ENCODE measurements around the gene LCN15. TPM values are rescaled to one million over a fixed set of nuclear protein-coding genes. Genes with fewer than 3 reads are reported as not detected.

Gene LCN15
- total and polyA plus RNA-seq, 7 donors: 0.70 to 9.0 (median 6.6) TPM; not detected in 4

DNA sequence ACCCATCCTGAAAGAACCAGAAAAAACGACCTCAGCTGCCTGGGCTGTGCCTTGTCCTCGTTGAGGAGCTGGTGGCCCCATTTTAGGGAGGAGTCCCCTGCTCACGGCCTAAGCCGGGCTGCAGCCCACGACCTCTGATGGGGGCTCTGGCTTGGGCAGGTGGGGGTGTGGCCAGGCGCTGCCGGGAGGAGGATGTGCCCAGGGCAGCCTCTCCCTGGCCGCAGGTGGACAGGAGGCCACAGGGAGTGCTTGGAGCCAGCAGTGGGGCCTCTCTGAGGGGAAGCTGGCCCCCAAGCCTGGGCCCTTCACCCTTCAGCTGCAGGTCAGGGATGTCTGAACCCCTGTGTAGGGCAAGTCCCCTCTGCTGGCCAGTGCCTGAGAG is 49.4 kb downstream of the LCN15 start:
- Histone ChIP-seq H3K9me3 (no peaks in the 10 kb centered on the region), H3K27ac (peak overlapping the region; percentile 3 to 62 (median 28)), H3K27me3 (peaks cover 0 to 20% (median 20%) of the 10 kb centered on the region in 3 donors), H3K36me3 (no peaks in the 10 kb centered on the region), H3K4me3 (no peak overlapping the region), H3K4me1 (peaks cover 0 to 32% (median 26%) of the 10 kb centered on the region in 4 donors)
- no peak for DNase-seq
- WGBS, 2 donors: 24 to 52% methylated on average over 8 of the region's 8 CpGs
- TF ChIP-seq, protein P1, sequence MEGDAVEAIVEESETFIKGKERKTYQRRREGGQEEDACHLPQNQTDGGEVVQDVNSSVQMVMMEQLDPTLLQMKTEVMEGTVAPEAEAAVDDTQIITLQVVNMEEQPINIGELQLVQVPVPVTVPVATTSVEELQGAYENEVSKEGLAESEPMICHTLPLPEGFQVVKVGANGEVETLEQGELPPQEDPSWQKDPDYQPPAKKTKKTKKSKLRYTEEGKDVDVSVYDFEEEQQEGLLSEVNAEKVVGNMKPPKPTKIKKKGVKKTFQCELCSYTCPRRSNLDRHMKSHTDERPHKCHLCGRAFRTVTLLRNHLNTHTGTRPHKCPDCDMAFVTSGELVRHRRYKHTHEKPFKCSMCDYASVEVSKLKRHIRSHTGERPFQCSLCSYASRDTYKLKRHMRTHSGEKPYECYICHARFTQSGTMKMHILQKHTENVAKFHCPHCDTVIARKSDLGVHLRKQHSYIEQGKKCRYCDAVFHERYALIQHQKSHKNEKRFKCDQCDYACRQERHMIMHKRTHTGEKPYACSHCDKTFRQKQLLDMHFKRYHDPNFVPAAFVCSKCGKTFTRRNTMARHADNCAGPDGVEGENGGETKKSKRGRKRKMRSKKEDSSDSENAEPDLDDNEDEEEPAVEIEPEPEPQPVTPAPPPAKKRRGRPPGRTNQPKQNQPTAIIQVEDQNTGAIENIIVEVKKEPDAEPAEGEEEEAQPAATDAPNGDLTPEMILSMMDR (IDR thresholded peaks at IDR 0.05): no peak
- TF ChIP-seq POLR2AphosphoS5 (IDR thresholded peaks at IDR 0.05) (no peak), EP300 (IDR thresholded peaks at IDR 0.05) (no peak), POLR2A (IDR thresholded peaks at IDR 0.05) (no peak)
- intact Hi-C loops (cut with DNase I): no loop called here

DNA sequence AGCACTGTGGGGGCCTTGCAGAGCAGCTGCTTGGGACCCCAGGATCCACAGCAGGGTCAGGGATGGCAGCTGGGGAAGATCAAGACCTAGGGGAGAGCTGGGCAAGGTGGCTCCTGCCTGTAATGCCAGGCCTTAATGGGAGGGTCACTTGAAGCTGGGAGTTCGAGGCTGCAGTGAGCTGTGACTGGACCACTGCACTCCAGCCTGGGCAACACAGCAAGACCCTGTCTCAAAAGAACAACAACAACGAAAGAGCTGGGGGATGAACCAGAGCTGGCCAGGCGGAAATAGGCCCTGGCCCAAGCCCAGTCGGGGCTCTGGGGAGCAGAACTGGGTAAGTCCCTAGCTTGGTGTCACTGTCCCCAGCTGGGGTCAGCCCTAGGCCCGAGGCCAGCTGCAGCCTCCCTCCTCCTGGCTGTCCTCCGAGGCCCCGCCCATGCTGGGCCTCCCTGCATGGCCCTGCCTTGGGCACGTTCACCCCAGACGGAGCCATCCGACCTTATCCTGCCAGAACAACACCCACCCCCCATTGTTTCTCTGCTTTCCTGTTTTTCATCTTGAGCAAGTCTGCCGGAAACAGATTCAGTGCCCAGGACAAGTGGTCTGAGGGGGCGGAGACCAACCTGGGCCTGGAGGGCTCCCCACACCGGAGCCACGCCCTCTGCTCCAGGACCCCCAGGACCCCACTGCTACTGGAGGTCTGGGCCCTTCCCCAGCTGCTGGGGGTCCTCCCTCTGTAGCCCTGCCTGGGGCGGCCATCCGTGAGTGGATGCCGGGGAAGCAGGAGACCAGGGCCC is 50.0 kb downstream of the LCN15 start:
- 54 to 56% methylated on average over 17 of the region's 17 CpGs for WGBS, 2 donors
- intact Hi-C loops (cut with DNase I): no loop called here
- TF ChIP-seq EP300 (IDR thresholded peaks at IDR 0.05) (no peak), POLR2AphosphoS5 (IDR thresholded peaks at IDR 0.05) (peak in 1 of 4 donors; percentile 40), POLR2A (IDR thresholded peaks at IDR 0.05) (no peak)
- TF ChIP-seq, protein P1 (IDR thresholded peaks at IDR 0.05): no peak
- H3K27ac ChIP-seq: peak overlapping the region; percentile 66 to 76 (median 74)
- H3K9me3 ChIP-seq: no peaks in the 10 kb centered on the region
- peaks cover 0 to 20% (median 20%) of the 10 kb centered on the region in 3 donors for H3K27me3 ChIP-seq
- H3K4me1 ChIP-seq: peaks cover 0 to 26% (median 22%) of the 10 kb centered on the region in 4 donors
- H3K36me3 ChIP-seq: no peaks in the 10 kb centered on the region
- no peak for DNase-seq
- H3K4me3 ChIP-seq: no peak overlapping the region

DNA sequence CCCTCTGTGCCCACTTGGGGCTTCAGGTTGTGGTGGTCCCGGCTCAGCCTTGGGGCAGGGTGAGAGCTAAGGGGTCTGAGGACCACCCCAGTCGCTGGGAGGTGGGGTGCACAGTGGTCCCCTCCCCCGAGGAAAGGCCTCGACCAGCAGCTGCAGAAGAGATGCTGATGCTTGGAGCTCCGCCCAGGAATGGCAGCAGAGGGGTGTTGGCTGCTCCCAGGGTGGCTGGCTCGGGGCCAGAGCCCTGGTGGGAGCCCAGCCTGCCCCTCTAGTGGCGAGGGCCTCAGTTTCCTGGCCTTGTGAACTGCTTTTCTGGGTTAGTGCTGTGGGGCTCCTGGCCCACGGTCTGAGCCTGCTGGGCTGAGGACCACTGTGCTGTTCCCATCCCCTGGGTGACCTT is 50.8 kb downstream of the LCN15 start:
- Histone ChIP-seq H3K9me3 (no peaks in the 10 kb centered on the region), H3K4me1 (peaks cover 0 to 23% (median 20%) of the 10 kb centered on the region in 4 donors), H3K36me3 (no peaks in the 10 kb centered on the region), H3K27me3 (peaks cover 0 to 20% (median 20%) of the 10 kb centered on the region in 3 donors), H3K27ac (peak overlapping the region; percentile 66 to 76 (median 74)), H3K4me3 (peak overlapping the region in 3 of 4 donors; percentile 51 to 70 (median 69))
- 36 to 37% methylated on average over 8 of the region's 8 CpGs for WGBS, 2 donors
- TF ChIP-seq POLR2A (IDR thresholded peaks at IDR 0.05) (no peak), POLR2AphosphoS5 (IDR thresholded peaks at IDR 0.05) (no peak), EP300 (IDR thresholded peaks at IDR 0.05) (no peak)
- TF ChIP-seq, protein P1 (IDR thresholded peaks at IDR 0.05): no peak
- DNase-seq: no peak
- intact Hi-C loops (cut with DNase I): no loop called here

DNA sequence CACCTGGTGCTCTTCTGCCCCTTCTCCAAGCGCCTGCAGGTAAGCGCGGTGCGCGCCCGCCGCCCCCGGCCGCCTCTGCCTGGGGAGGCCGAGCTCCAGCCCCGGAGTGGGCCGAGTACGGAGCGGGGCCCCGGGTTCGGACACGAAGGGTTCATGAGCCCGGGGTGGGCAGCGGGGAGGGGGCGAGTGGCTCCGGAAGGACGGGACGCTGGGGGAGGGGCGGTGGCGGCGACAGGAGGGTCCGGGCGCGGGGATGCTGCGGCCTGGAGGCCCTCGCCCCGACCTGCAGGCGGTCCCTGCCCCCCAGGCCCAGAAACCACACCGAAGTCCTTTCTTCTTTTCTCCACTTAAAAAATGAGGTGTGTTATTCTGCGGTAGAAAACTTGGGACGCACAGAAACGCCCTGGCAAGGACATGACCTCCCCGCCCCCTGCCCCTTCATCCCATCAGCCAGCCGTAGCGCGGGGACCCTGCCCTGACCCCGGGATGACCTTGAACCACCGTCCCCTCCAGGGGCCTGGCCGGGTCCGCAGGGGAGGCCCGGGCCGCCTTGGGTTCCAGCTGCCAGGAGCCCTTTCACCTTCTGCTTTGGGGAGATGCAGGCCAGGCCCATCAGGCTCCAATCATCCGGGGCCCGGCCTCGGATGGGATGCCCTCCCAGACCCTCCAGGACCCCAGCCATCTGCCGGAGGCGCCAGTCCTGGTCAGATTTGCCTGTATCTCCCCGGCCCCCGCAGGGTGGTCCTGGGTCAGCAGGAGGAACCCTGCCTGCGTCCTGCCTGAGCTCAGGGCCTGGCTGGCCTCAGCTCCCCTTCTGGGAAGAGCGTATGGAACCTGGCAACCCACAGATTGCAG is 51.4 kb downstream of the LCN15 start:
- no peak for DNase-seq

More for the DNA sequence above, 51.4 kb downstream of the LCN15 start:
- H3K36me3 ChIP-seq: no peaks in the 10 kb centered on the region
- 7 to 9% methylated on average over 56 of the region's 56 CpGs for WGBS, 2 donors
- peaks cover 0 to 20% (median 20%) of the 10 kb centered on the region in 3 donors for H3K27me3 ChIP-seq
- intact Hi-C loops (cut with DNase I): no loop called here
- no peak for TF ChIP-seq POLR2AphosphoS5 (IDR thresholded peaks at IDR 0.05)
- no peak for TF ChIP-seq POLR2A (IDR thresholded peaks at IDR 0.05)
- TF ChIP-seq, protein P1 (IDR thresholded peaks at IDR 0.05): no peak
- no peak for TF ChIP-seq EP300 (IDR thresholded peaks at IDR 0.05)
- peak overlapping the region; percentile 66 to 76 (median 74) for H3K27ac ChIP-seq
- H3K4me1 ChIP-seq: peaks cover 0 to 23% (median 20%) of the 10 kb centered on the region in 4 donors
- peak overlapping the region; percentile 51 to 70 (median 61) for H3K4me3 ChIP-seq
- no peaks in the 10 kb centered on the region for H3K9me3 ChIP-seq

Measured in sigmoid colon (tissue), 7 donors.